Measurements from ENCODE around the gene VAC14. TPM values are rescaled to one million over a fixed set of nuclear protein-coding genes. Genes with fewer than 3 reads are reported as not detected.
A peak's percentile ranks its signal among the peaks of the same experiment; 100 is the strongest.

VAC14 gene
- total RNA-seq, 1 donor from 2014 or later: 22.0 TPM

GRCh38 chr16:70691223-70692129, 109.5 kb downstream of the VAC14 start:
- ATAC-seq: no peak

GRCh38 chr16:70689970-70690891, 110.7 kb downstream of the VAC14 start:
- no peak for ATAC-seq

GRCh38 chr16:70689035-70689969, 111.7 kb downstream of the VAC14 start:
- ATAC-seq: peak; percentile 62

GRCh38 chr16:70688246-70688742, 112.7 kb downstream of the VAC14 start:
- ATAC-seq: no peak

GRCh38 chr16:70687671-70688245, 113.2 kb downstream of the VAC14 start:
- no peak for ATAC-seq

- no peak for ATAC-seq
These were observed 113.9 kb downstream of the VAC14 start for GRCh38 chr16:70687102-70687511.

- ATAC-seq: no peak
These were observed 114.4 kb downstream of the VAC14 start for GRCh38 chr16:70686376-70687101.

GRCh38 chr16:70685938-70686375, 115.0 kb downstream of the VAC14 start, which contains the start of gene MTSS2:
Gene MTSS2 (minus strand): TSS chr16:70686053. CDS start chr16:70685791, 262 bp downstream.
- peak; percentile 58 for ATAC-seq

- ATAC-seq: peak; percentile 5
These were observed 115.7 kb downstream of the VAC14 start for GRCh38 chr16:70685061-70685937.

- no peak for ATAC-seq
These were observed 116.6 kb downstream of the VAC14 start for GRCh38 chr16:70684146-70685060.

GRCh38 chr16:70683146-70683944, 117.6 kb downstream of the VAC14 start:
- ATAC-seq: no peak

- ATAC-seq: no peak
These were observed 118.5 kb downstream of the VAC14 start for GRCh38 chr16:70682239-70683145.

GRCh38 chr16:70681382-70682238, 119.3 kb downstream of the VAC14 start:
- no peak for ATAC-seq

- ATAC-seq: no peak
These were observed 120.2 kb downstream of the VAC14 start for GRCh38 chr16:70680495-70681381.

Measured in esophagus mucosa (tissue), 1 donor.